ENCODE results near the gene CNTN5. TPM values are rescaled to one million over a fixed set of nuclear protein-coding genes. Genes with fewer than 3 reads are reported as not detected.

CNTN5 gene
- total RNA-seq, 1 experiment from 2014 or later: not detected

- TF ChIP-seq CTCF (conservative IDR thresholded peaks at IDR 0.05): no peak
- H3K79me1 ChIP-seq (ENCODE audit: insufficient read depth, low read depth, low read length, poor library complexity, severe bottlenecking): no peaks in the 10 kb centered on the region
- no peak overlapping the region for H3K27ac Mint-ChIP-seq
- H3K23ac ChIP-seq (ENCODE audit: insufficient read length, low read depth, low read length): no peak overlapping the region
- DNase-seq: no peak
- H3K4me2 ChIP-seq (ENCODE audit: insufficient read depth, insufficient read length, low read length): no peak overlapping the region
- no peak overlapping the region for H2BK5ac ChIP-seq (ENCODE audit: insufficient read length, low read length)
- no CpG with 5 or more reads among the region's 4 CpGs for WGBS (ENCODE audit: extremely low coverage, insufficient read length, low lambda C conversion rate)
- no peak overlapping the region for H4K8ac ChIP-seq (replicated peaks; ENCODE audit: insufficient read length, low read depth, low read length)
- H3K36me3 Mint-ChIP-seq (ENCODE audit: insufficient read depth in 1 of 3, low read depth in 3 of 3): no peaks in the 10 kb centered on the region
- no peak overlapping the region for H3K4me3 Mint-ChIP-seq
- H2BK15ac ChIP-seq (ENCODE audit: low read depth, low read length): no peak overlapping the region
- no peak overlapping the region for H3K4ac ChIP-seq (ENCODE audit: low read depth, low read length)
- H3K9ac ChIP-seq (ENCODE audit: extremely low read depth, insufficient read length, low read length): no peak overlapping the region
- H3K9me3 Mint-ChIP-seq: no peaks in the 10 kb centered on the region
- no peaks in the 10 kb centered on the region for H3K9me3 ChIP-seq (ENCODE audit: control insufficient read depth, low read depth, low read length)
- no peak overlapping the region for H2BK120ac ChIP-seq (ENCODE audit: low read depth, low read length, poor library complexity, severe bottlenecking)
- H3K4me1 Mint-ChIP-seq: no peaks in the 10 kb centered on the region
- H3K56ac ChIP-seq (ENCODE audit: insufficient read length, low read depth, low read length): no peak overlapping the region
- no peak overlapping the region for H3K14ac ChIP-seq (ENCODE audit: insufficient read depth, low read length)
- no peaks in the 10 kb centered on the region for H3K4me1 ChIP-seq (ENCODE audit: insufficient read depth, low read length)
- H2AFZ ChIP-seq (ENCODE audit: low read length): no peak overlapping the region
- H3K18ac ChIP-seq (ENCODE audit: insufficient read length, low read depth, low read length): no peak overlapping the region
- no peak overlapping the region for H2AK5ac ChIP-seq (ENCODE audit: insufficient read length, low read length)
- no peak overlapping the region for H3T11ph ChIP-seq (ENCODE audit: low read length)
- no peaks in the 10 kb centered on the region for H3K79me2 ChIP-seq (ENCODE audit: insufficient read depth, low read length)
- H4K91ac ChIP-seq (ENCODE audit: insufficient read length, low read depth, low read length): no peak overlapping the region
- H3K23me2 ChIP-seq (ENCODE audit: insufficient read length, low read depth, low read length, poor library complexity, severe bottlenecking): no peaks in the 10 kb centered on the region
- H3K27ac ChIP-seq (ENCODE audit: insufficient read length, low read depth, low read length): no peak overlapping the region
- no peaks in the 10 kb centered on the region for H4K20me1 ChIP-seq (ENCODE audit: control insufficient read depth, insufficient read depth, insufficient read length)
- no peaks in the 10 kb centered on the region for H3K27me3 Mint-ChIP-seq (ENCODE audit: low read depth)
- no peak overlapping the region for H2BK20ac ChIP-seq (ENCODE audit: low read depth, low read length, poor library complexity, severe bottlenecking)
- H4K5ac ChIP-seq (ENCODE audit: insufficient read length, low read depth, low read length): no peak overlapping the region
- no peaks in the 10 kb centered on the region for H3K27me3 ChIP-seq (ENCODE audit: insufficient read depth, low read length)
- no peak overlapping the region for H2BK12ac ChIP-seq (ENCODE audit: insufficient read length, low read depth, low read length)
These were observed 655.5 kb downstream of the CNTN5 start for GRCh38 chr11:99676292-99676691.
